K562 (cell line): Measurements from ENCODE around the gene SLC9A2. TPM values are rescaled to one million over a fixed set of nuclear protein-coding genes. Genes with fewer than 3 reads are reported as not detected.

Source experiments
- ATAC-seq: fragments of 200-7000 bp; cut with Tn5 transposase; 3 replicates; pipeline ENCODE4 v1.9.1; 2020; ENCODE audit warnings: moderate library complexity
- BruUV-seq: library from RNA; stranded (reverse); fragments of 400-500 nt; replicated peaks from 2 replicates; lab custom pipeline; 2021; lab: Mats Ljungman, UMichigan
- CTCF ChIA-PET: fragments of 300-600 bp; formaldehyde crosslinking; extraction: SDS; loops from one replicate; lab custom pipeline; 2021; ENCODE audit warnings: low intra/inter-chr PET ratio; lab: Yijun Ruan, JAX
- POLR2A ChIA-PET: fragments of 300-600, 350-650 bp; sonication (Branson Sonifier 250); formaldehyde crosslinking; extraction: SDS; loops from one replicate; lab custom pipeline; 2021; ENCODE audit warnings: antibody characterized with exemption, inconsistent platforms; lab: Yijun Ruan, JAX
- DNase-seq, 4 experiments: peaks; one replicate each; pipeline versions ENCODE4 v3.0.0 to v3.0.0-alpha.2; 2011 to 2018; ENCODE audit warnings: low spot score in 3 of 4, mixed read lengths in 3 of 4; ENCODE audit errors: extremely low read depth in 1 of 4
- FAIRE-seq: peaks from 2 replicates; lab custom pipeline; 2011; peaks lifted over from hg19 to GRCh38; lab: Jason Lieb, UNC
- H2AFZ ChIP-seq: 2 replicates; pipeline ENCODE4 v1.6.0; 2011; ENCODE audit warnings: low read depth, low read length, control low read depth, inconsistent platforms
- H3K27ac ChIP-seq: fragments of 200-600 bp; 3 replicates; pipeline ENCODE4 v1.8.0; 2011; ENCODE audit warnings: low read depth, mild to moderate bottlenecking, control low read depth, inconsistent platforms, low read length, moderate library complexity, mixed read lengths; ENCODE audit errors: extremely low read depth
- H3K27me3 ChIP-seq, 2 experiments: fragments of 300-600 bp in 1 of 2; 2 replicates in 1 of 2; 3 replicates in 1 of 2; pipeline versions ENCODE4 v1.6.0 to v1.8.0; 2011; ENCODE audit warnings: inconsistent platforms in 2 of 2, low read length in 2 of 2, mild to moderate bottlenecking in 1 of 2, mixed read lengths in 1 of 2, moderate library complexity in 1 of 2; ENCODE audit not compliant: control insufficient read depth in 2 of 2, insufficient read depth in 2 of 2
- H3K36me3 ChIP-seq: fragments of 300-600 bp; 3 replicates; pipeline ENCODE4 v1.8.0; 2011; ENCODE audit warnings: mild to moderate bottlenecking, low read length, inconsistent platforms; ENCODE audit not compliant: control insufficient read depth, insufficient read depth
- H3K4me1 ChIP-seq, 2 experiments: fragments of 200-600 bp in 1 of 2; replicated peaks in 1 of 2; 2 replicates in 1 of 2; 3 replicates in 1 of 2; pipeline versions ENCODE4 v1.5.1 to v1.8.0; 2011; ENCODE audit warnings: inconsistent platforms in 2 of 2, low read length in 2 of 2, mild to moderate bottlenecking in 1 of 2, mixed read lengths in 1 of 2, moderate library complexity in 1 of 2; ENCODE audit not compliant: control insufficient read depth in 2 of 2, insufficient read depth in 2 of 2
- H3K4me2 ChIP-seq: 2 replicates; pipeline ENCODE4 v1.6.1; 2011; ENCODE audit warnings: low read length, control low read depth, inconsistent platforms, mixed read lengths; ENCODE audit not compliant: insufficient read depth
- H3K4me3 ChIP-seq: fragments of 200-600 bp; sonication (generic), shearing (Covaris generic); 2 replicates; pipeline ENCODE4 v1.5.1; 2016; ENCODE audit warnings: control low read depth, inconsistent platforms
- H3K79me2 ChIP-seq: fragments of 200-600 bp; 3 replicates; pipeline ENCODE4 v1.8.0; 2011; ENCODE audit warnings: low read length, inconsistent platforms; ENCODE audit not compliant: control insufficient read depth, insufficient read depth
- H3K9ac ChIP-seq, 2 experiments: 2 replicates each; pipeline versions ENCODE4 v1.6.0 to v1.6.1; 2011; ENCODE audit warnings: low read depth in 2 of 2, low read length in 2 of 2, control low read depth in 1 of 2, inconsistent platforms in 1 of 2, mild to moderate bottlenecking in 1 of 2, mixed read lengths in 1 of 2; ENCODE audit not compliant: insufficient read depth in 1 of 2
- H3K9me1 ChIP-seq: one replicate; pipeline ENCODE4 v1.6.0; 2011; ENCODE audit warnings: inconsistent platforms, mild to moderate bottlenecking, low read length, moderate library complexity; ENCODE audit not compliant: control insufficient read depth, insufficient read depth
- H3K9me3 ChIP-seq: replicated peaks from 2 replicates; pipeline ENCODE4 v1.5.1; 2011; ENCODE audit warnings: low read depth, low read length, inconsistent platforms; ENCODE audit not compliant: control insufficient read depth, insufficient read depth
- H4K20me1 ChIP-seq: replicated peaks from 2 replicates; pipeline ENCODE4 v1.6.1; 2011; ENCODE audit warnings: low read length, inconsistent platforms, mixed read lengths; ENCODE audit not compliant: control insufficient read depth, insufficient read depth
- PHTF2 ChIP-seq: fragments of 250-450 bp; sonication (Bioruptor Pico); IDR thresholded peaks from 2 replicates; pipeline ENCODE4 v1.5.0; 2021; ENCODE audit warnings: mild to moderate bottlenecking
- TAF15 ChIP-seq: fragments of 200-400 bp; formaldehyde crosslinking; IDR thresholded peaks from 2 replicates; pipeline ENCODE4 v1.6.1; 2017; ENCODE audit warnings: mild to moderate bottlenecking, low read depth, low read length, moderate library complexity
- TCF7 ChIP-seq: sonication (generic); IDR thresholded peaks from 2 replicates; pipeline ENCODE4 v1.6.1; 2016; ENCODE audit warnings: antibody characterized with exemption, borderline replicate concordance
- ZNF830 ChIP-seq: fragments of 250-450 bp; sonication (Bioruptor Pico); IDR thresholded peaks from 2 replicates; pipeline ENCODE4 v1.5.0; 2021; ENCODE audit warnings: mild to moderate bottlenecking
- WGBS: fragments of 100-300 bp; shearing (Covaris generic); methylation state at CpG from one replicate; pipeline ENCODE4 v1.1.6; 2016; ENCODE audit warnings: low coverage, mixed read lengths; ENCODE audit not compliant: insufficient coverage; ENCODE audit errors: missing lambda C conversion rate; 5-methylcytosine and 5-hydroxymethylcytosine counted together
- in situ Hi-C: fragments of 300-500 bp; cut with MboI; formaldehyde crosslinking; loops from 4 replicates; pipeline ENCODE4 v1.15.0; 2018; ENCODE audit warnings: inconsistent platforms, mixed read lengths
- intact Hi-C: fragments of 100-400 bp; cut with micrococcal nuclease; formaldehyde crosslinking; loops from 2 replicates; pipeline ENCODE4 v1.14.2; 2022
- polyA plus RNA-seq, 8 experiments: library from polyadenylated mRNA; depleted of rRNA in 4 of 8; stranded (reverse) in 5 of 8; unstranded in 3 of 8; fragments of >200 nt; fragmentation: Nextera tagmentation in 2 of 8; fragmentation: Illumina TruSeq in 1 of 8; extraction: Ambion mirVana in 2 of 8; extraction: Trizol in 1 of 8; gene quantifications; 2 replicates each; pipeline versions ENCODE4 v1.2.1 to v1.2.3, GENCODE V29; 2011 to 2014; ENCODE audit warnings: inconsistent platforms in 1 of 8, missing spikeins in 1 of 8
- total RNA-seq, 7 experiments: library from RNA; depleted of rRNA in 6 of 7; stranded (reverse); fragments of >200 nt in 6 of 7; fragmentation: Illumina TruSeq in 2 of 7; extraction: Trizol in 2 of 7; gene quantifications; 2 replicates each; pipeline versions ENCODE4 v1.2.1 to v1.2.3, GENCODE V29; 2011 to 2021; ENCODE audit warnings: low replicate concordance in 1 of 7
- TF ChIP-seq, protein P1 (sequence below): fragments of 200-400 bp; formaldehyde crosslinking; IDR thresholded peaks from 2 replicates; pipeline ENCODE4 v1.6.1; 2017; ENCODE audit warnings: mild to moderate bottlenecking, low read depth, low read length, moderate library complexity

Gene SLC9A2
- total and polyA plus RNA-seq, 9 of the 15 experiments (the other 6 are each of a cell fraction or from before 2014, with no cell fraction given): 0.45 to 3.3 (median 1.6) TPM

DNA sequence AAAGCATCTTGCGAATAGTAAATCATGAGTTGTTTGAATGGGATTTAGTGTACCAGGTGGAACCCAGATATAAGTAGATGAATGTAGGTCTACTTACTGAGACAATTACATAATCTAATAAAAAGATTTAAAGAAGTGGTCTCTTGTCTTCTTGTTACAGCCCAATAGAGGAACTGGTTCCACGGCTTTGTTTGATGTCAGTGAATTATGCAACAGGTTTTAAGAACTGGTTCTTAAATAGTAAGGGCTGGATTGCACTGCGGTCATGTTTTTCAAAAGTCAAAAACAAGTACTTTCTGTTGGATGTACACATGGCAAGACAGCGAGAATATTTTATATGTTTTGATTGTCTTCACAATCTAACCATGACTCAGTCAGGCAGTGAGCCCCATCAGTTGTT lies 15.4 kb upstream of the SLC9A2 start:
- no TSS peak for BruUV-seq
- intact Hi-C loops: no loop called here
- CTCF ChIA-PET: no interaction called here

More for the DNA sequence above, 15.4 kb upstream of the SLC9A2 start:
- Histone ChIP-seq H3K9ac (no peak overlapping the region), H2AFZ (no peak overlapping the region), H3K4me1 (no peaks in the 10 kb centered on the region), H3K27ac (no peak overlapping the region), H3K36me3 (no peaks in the 10 kb centered on the region), H3K9me3 (no peaks in the 10 kb centered on the region), H3K79me2 (no peaks in the 10 kb centered on the region), H3K4me2 (no peak overlapping the region), H3K4me3 (no peak overlapping the region), H3K27me3 (peaks cover 0 to 5% of the 10 kb centered on the region in 2 experiments; a peak in 3 of 5 replicates), H4K20me1 (no peaks in the 10 kb centered on the region), H3K9me1 (no peaks in the 10 kb centered on the region)
- TF ChIP-seq TAF15 (no peak), TCF7 (no peak), PHTF2 (CRISPR knock-in tag) (no peak), ZNF830 (no peak)
- TF ChIP-seq, protein P1, sequence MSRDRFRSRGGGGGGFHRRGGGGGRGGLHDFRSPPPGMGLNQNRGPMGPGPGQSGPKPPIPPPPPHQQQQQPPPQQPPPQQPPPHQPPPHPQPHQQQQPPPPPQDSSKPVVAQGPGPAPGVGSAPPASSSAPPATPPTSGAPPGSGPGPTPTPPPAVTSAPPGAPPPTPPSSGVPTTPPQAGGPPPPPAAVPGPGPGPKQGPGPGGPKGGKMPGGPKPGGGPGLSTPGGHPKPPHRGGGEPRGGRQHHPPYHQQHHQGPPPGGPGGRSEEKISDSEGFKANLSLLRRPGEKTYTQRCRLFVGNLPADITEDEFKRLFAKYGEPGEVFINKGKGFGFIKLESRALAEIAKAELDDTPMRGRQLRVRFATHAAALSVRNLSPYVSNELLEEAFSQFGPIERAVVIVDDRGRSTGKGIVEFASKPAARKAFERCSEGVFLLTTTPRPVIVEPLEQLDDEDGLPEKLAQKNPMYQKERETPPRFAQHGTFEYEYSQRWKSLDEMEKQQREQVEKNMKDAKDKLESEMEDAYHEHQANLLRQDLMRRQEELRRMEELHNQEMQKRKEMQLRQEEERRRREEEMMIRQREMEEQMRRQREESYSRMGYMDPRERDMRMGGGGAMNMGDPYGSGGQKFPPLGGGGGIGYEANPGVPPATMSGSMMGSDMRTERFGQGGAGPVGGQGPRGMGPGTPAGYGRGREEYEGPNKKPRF: no peak
- FAIRE-seq (no peak), DNase-seq (no peak), ATAC-seq (no peak)
- WGBS: 0% methylated on average over 4 of the region's 4 CpGs
- POLR2A ChIA-PET: interaction anchor here (0.6 to 1.3 kb wide), 2 partner anchors 12 to 152 kb away, joined by 3 to 5 read pairs; no protein-coding TSS in a partner anchor
- in situ Hi-C loops: no loop called here
